WTC11 (cell line): ENCODE results near the gene MDGA2. TPM values are rescaled to one million over a fixed set of nuclear protein-coding genes. Genes with fewer than 3 reads are reported as not detected.

Source experiments
- ATAC-seq: fragments of 200-7000 bp; cut with Tn5 transposase; 2 replicates; pipeline ENCODE4 v1.10.0; 2021; ENCODE audit warnings: mild to moderate bottlenecking, moderate library complexity
- CTCF ChIA-PET: fragments of 300-600 bp; sonication (Branson Sonifier 250); formaldehyde crosslinking; loops from one replicate; lab custom pipeline; 2021; ENCODE audit warnings: antibody characterized with exemption; lab: Charles Lee
- POLR2A ChIA-PET: fragments of 350-600 bp; sonication (Branson Sonifier 250); formaldehyde crosslinking; loops from one replicate; lab custom pipeline; 2021; ENCODE audit warnings: antibody characterized with exemption; lab: Charles Lee
- DNase-seq: peaks from one replicate; pipeline ENCODE4 v3.0.0; 2021; ENCODE audit warnings: low spot score
- H3K27ac Mint-ChIP-seq: 2 replicates; pipeline ENCODE4 v1.8.0; 2021; ENCODE audit warnings: mixed read lengths
- H3K27me3 Mint-ChIP-seq: 2 replicates; pipeline ENCODE4 v1.8.0; 2021; ENCODE audit warnings: low read depth, mild to moderate bottlenecking, moderate library complexity, mixed read lengths
- H3K36me3 Mint-ChIP-seq: 2 replicates; pipeline ENCODE4 v1.8.0; 2021; ENCODE audit warnings: mixed read lengths
- H3K4me1 Mint-ChIP-seq: 2 replicates; pipeline ENCODE4 v1.8.0; 2022; ENCODE audit warnings: mixed read lengths
- H3K4me3 Mint-ChIP-seq: 2 replicates; pipeline ENCODE4 v1.8.0; 2021; ENCODE audit warnings: mild to moderate bottlenecking, moderate library complexity, mixed read lengths
- H3K9me3 Mint-ChIP-seq: 2 replicates; pipeline ENCODE4 v1.8.0; 2021; ENCODE audit warnings: mixed read lengths
- AR ChIP-seq: fragments of 250-450 bp; sonication (Bioruptor Pico); IDR thresholded peaks from 2 replicates; pipeline ENCODE4 v1.9.0; 2021; ENCODE audit warnings: mild to moderate bottlenecking
- E2F1 ChIP-seq: sonication (generic); formaldehyde crosslinking; IDR thresholded peaks from 2 replicates; pipeline ENCODE4 v1.8.0; 2022; ENCODE audit warnings: mild to moderate bottlenecking, missing genetic modification reagents
- ELF4 ChIP-seq: sonication (generic); formaldehyde crosslinking; IDR thresholded peaks from 2 replicates; pipeline ENCODE4 v1.8.1; 2022; ENCODE audit warnings: low read depth, mild to moderate bottlenecking, moderate library complexity, missing genetic modification reagents
- EMX1 ChIP-seq: fragments of 250-450 bp; sonication (Bioruptor Pico); IDR thresholded peaks from 2 replicates; pipeline ENCODE4 v1.8.0; 2021; ENCODE audit warnings: mild to moderate bottlenecking
- FOXJ3 ChIP-seq: sonication (generic); formaldehyde crosslinking; IDR thresholded peaks from 2 replicates; pipeline ENCODE4 v1.9.0; 2021; ENCODE audit warnings: missing genetic modification reagents, mild to moderate bottlenecking, borderline replicate concordance
- FOXK1 ChIP-seq: sonication (generic); formaldehyde crosslinking; IDR thresholded peaks from 2 replicates; pipeline ENCODE4 v1.8.0; 2022; ENCODE audit warnings: mild to moderate bottlenecking, moderate library complexity, missing genetic modification reagents
- HMGA2 ChIP-seq: fragments of 250-450 bp; sonication (Bioruptor Pico); IDR thresholded peaks from 2 replicates; pipeline ENCODE4 v1.4.0; 2021; ENCODE audit warnings: mild to moderate bottlenecking, moderate library complexity
- IRF1 ChIP-seq: sonication (generic); formaldehyde crosslinking; IDR thresholded peaks from 2 replicates; pipeline ENCODE4 v1.8.0; 2023; ENCODE audit warnings: missing genetic modification reagents
- KAT7 ChIP-seq: sonication (generic); formaldehyde crosslinking; IDR thresholded peaks from 2 replicates; pipeline ENCODE4 v1.8.1; 2023; ENCODE audit warnings: missing genetic modification reagents, mild to moderate bottlenecking, borderline replicate concordance
- MLX ChIP-seq: sonication (generic); formaldehyde crosslinking; IDR thresholded peaks from 2 replicates; pipeline ENCODE4 v1.8.1; 2023; ENCODE audit warnings: mild to moderate bottlenecking, missing genetic modification reagents, moderate library complexity
- MYBL2 ChIP-seq: sonication (generic); formaldehyde crosslinking; IDR thresholded peaks from 2 replicates; pipeline ENCODE4 v1.8.1; 2023; ENCODE audit warnings: mild to moderate bottlenecking, moderate library complexity, missing genetic modification reagents
- NFE2L1 ChIP-seq: sonication (generic); formaldehyde crosslinking; IDR thresholded peaks from 2 replicates; pipeline ENCODE4 v1.8.1; 2023; ENCODE audit warnings: missing genetic modification reagents
- NFYB ChIP-seq: sonication (generic); formaldehyde crosslinking; conservative IDR thresholded peaks from 2 replicates; pipeline ENCODE4 v1.8.0; 2022; ENCODE audit warnings: low read depth, missing genetic modification reagents
- NR1H2 ChIP-seq: sonication (generic); formaldehyde crosslinking; IDR thresholded peaks from 2 replicates; pipeline ENCODE4 v1.9.0; 2021; ENCODE audit warnings: mild to moderate bottlenecking, moderate library complexity, missing genetic modification reagents
- NR2C2 ChIP-seq: sonication (generic); formaldehyde crosslinking; IDR thresholded peaks from 2 replicates; pipeline ENCODE4 v1.8.0; 2022; ENCODE audit warnings: mild to moderate bottlenecking, missing genetic modification reagents
- PREB ChIP-seq: sonication (generic); formaldehyde crosslinking; IDR thresholded peaks from 2 replicates; pipeline ENCODE4 v1.8.1; 2022; ENCODE audit warnings: mild to moderate bottlenecking, missing genetic modification reagents, moderate library complexity, borderline replicate concordance
- RORB ChIP-seq: fragments of 250-450 bp; sonication (Bioruptor Pico); IDR thresholded peaks from 2 replicates; pipeline ENCODE4 v1.9.0; 2021; ENCODE audit warnings: mild to moderate bottlenecking
- SP1 ChIP-seq: sonication (generic); formaldehyde crosslinking; conservative IDR thresholded peaks from 2 replicates; pipeline ENCODE4 v1.8.1; 2022; ENCODE audit warnings: missing genetic modification reagents
- TCF7 ChIP-seq: sonication (generic); formaldehyde crosslinking; IDR thresholded peaks from 2 replicates; pipeline ENCODE4 v1.8.0; 2022; ENCODE audit warnings: mild to moderate bottlenecking, low read depth, missing genetic modification reagents, moderate library complexity
- USF1 ChIP-seq: sonication (generic); formaldehyde crosslinking; IDR thresholded peaks from 2 replicates; pipeline ENCODE4 v1.8.0; 2022; ENCODE audit warnings: mild to moderate bottlenecking, missing genetic modification reagents
- ZMAT4 ChIP-seq: fragments of 250-450 bp; sonication (Bioruptor Pico); IDR thresholded peaks from 2 replicates; pipeline ENCODE4 v1.9.0; 2021; ENCODE audit warnings: mild to moderate bottlenecking
- ZNF138 ChIP-seq: sonication (generic); formaldehyde crosslinking; conservative IDR thresholded peaks from 2 replicates; pipeline ENCODE4 v1.8.1; 2022; ENCODE audit warnings: mild to moderate bottlenecking, moderate library complexity, missing genetic modification reagents
- ZNF416 ChIP-seq: fragments of 250-450 bp; sonication (Bioruptor Pico); IDR thresholded peaks from 2 replicates; pipeline ENCODE4 v1.9.0; 2021; ENCODE audit warnings: mild to moderate bottlenecking, inconsistent platforms
- total RNA-seq: library from RNA; stranded (reverse); gene quantifications from 3 replicates; pipeline ENCODE4 v1.2.3, GENCODE V29; 2021

The MDGA2 gene
- total RNA-seq, 1 experiment from 2014 or later, result 4.9 TPM

GRCh38 chr14:47466916-47467315, 208.5 kb downstream of the MDGA2 start:
- ATAC-seq (no peak), DNase-seq (no peak)
- peaks cover 28% of the 10 kb centered on the region for H3K9me3 Mint-ChIP-seq
- TF ChIP-seq TCF7 (CRISPR knock-in tag), result no peak
- no peak for TF ChIP-seq MLX (CRISPR knock-in tag)
- no peak for TF ChIP-seq EMX1 (CRISPR knock-in tag)
- no peak for TF ChIP-seq AR (CRISPR knock-in tag)
- no peak for TF ChIP-seq ZMAT4 (CRISPR knock-in tag)
- no peak for TF ChIP-seq PREB (CRISPR knock-in tag)
- TF ChIP-seq IRF1 (CRISPR knock-in tag), result no peak
- no peak overlapping the region for H3K27ac Mint-ChIP-seq
- ChIA-PET CTCF (no interaction called here), POLR2A (no interaction called here)
- no peaks in the 10 kb centered on the region for H3K4me1 Mint-ChIP-seq
- H3K36me3 Mint-ChIP-seq, result peaks cover 3% of the 10 kb centered on the region; the same call in 1 of the 2 replicates
- no peaks in the 10 kb centered on the region for H3K27me3 Mint-ChIP-seq
- no peak overlapping the region for H3K4me3 Mint-ChIP-seq

GRCh38 chr14:47454025-47454424, 221.4 kb downstream of the MDGA2 start:
- Mint-ChIP-seq H3K4me3 (no peak overlapping the region), H3K27me3 (no peaks in the 10 kb centered on the region), H3K27ac (no peak overlapping the region), H3K36me3 (0 out of 2 replicates have a peak, but pooled peaks cover 3% of the 10 kb centered on the region), H3K4me1 (no peaks in the 10 kb centered on the region), H3K9me3 (peaks cover 25% of the 10 kb centered on the region)
- ChIA-PET POLR2A (no interaction called here), CTCF (no interaction called here)
- TF ChIP-seq USF1 (CRISPR knock-in tag) (no peak), NR2C2 (no peak), IRF1 (CRISPR knock-in tag) (no peak), NFE2L1 (CRISPR knock-in tag) (no peak), MYBL2 (CRISPR knock-in tag) (no peak)
- ATAC-seq (no peak), DNase-seq (no peak)

- Mint-ChIP-seq H3K36me3 (peaks cover 6% of the 10 kb centered on the region; the same call in 1 of the 2 replicates), H3K9me3 (peaks cover 24% of the 10 kb centered on the region), H3K27ac (no peak overlapping the region), H3K4me1 (no peaks in the 10 kb centered on the region), H3K27me3 (no peaks in the 10 kb centered on the region), H3K4me3 (no peak overlapping the region)
- no peak for ATAC-seq
- no peak for DNase-seq
- ChIA-PET CTCF (no interaction called here), POLR2A (interaction anchor here (0.6 kb wide), 1 partner anchor 39 kb away, joined by 8 read pairs; no protein-coding TSS in a partner anchor)
- TF ChIP-seq HMGA2 (CRISPR knock-in tag), result no peak
- no peak for TF ChIP-seq KAT7 (CRISPR knock-in tag)
- no peak for TF ChIP-seq ELF4 (CRISPR knock-in tag)
- TF ChIP-seq SP1 (CRISPR knock-in tag), result no peak
- no peak for TF ChIP-seq E2F1 (CRISPR knock-in tag)
- no peak for TF ChIP-seq TCF7 (CRISPR knock-in tag)
- no peak for TF ChIP-seq FOXK1 (CRISPR knock-in tag)
- no peak for TF ChIP-seq RORB (CRISPR knock-in tag)
- TF ChIP-seq ZNF416 (CRISPR knock-in tag), result no peak
- TF ChIP-seq ZNF138, result no peak
- TF ChIP-seq NFYB (CRISPR knock-in tag), result no peak
- no peak for TF ChIP-seq FOXJ3
- TF ChIP-seq NR1H2 (CRISPR knock-in tag), result no peak
These were observed 228.3 kb downstream of the MDGA2 start for GRCh38 chr14:47447076-47447475.
